ENCODE results near the gene RNF144B.
"Not testable (repeated sequence)": the region's sequence is repeated elsewhere in the genome, so short reads cannot be mapped to it uniquely, and the experiment has no call there.

The RNF144B gene

GRCh38 chr6:18352001-18352400 lies 35.1 kb upstream of the RNF144B start:
- no peak overlapping the region for H3K4me3 Mint-ChIP-seq
- no peak for DNase-seq
- H3K9me3 Mint-ChIP-seq = peaks cover 2% of the 10 kb centered on the region
- no peak overlapping the region for H3K27ac Mint-ChIP-seq
- TF ChIP-seq CTCF (IDR thresholded peaks at IDR 0.05) = no peak
- H3K4me1 Mint-ChIP-seq = no peaks in the 10 kb centered on the region
- peaks cover 11% of the 10 kb centered on the region for H3K27me3 Mint-ChIP-seq (ENCODE audit: low read depth, poor library complexity)
- H3K36me3 Mint-ChIP-seq (ENCODE audit: low read depth) = no peaks in the 10 kb centered on the region

GRCh38 chr6:18352842-18353241 lies 34.3 kb upstream of the RNF144B start:
- Mint-ChIP-seq H3K4me1 (no peaks in the 10 kb centered on the region), H3K36me3 (ENCODE audit: low read depth) (no peaks in the 10 kb centered on the region), H3K4me3 (no peak overlapping the region), H3K9me3 (peaks cover 5% of the 10 kb centered on the region), H3K27ac (no peak overlapping the region), H3K27me3 (ENCODE audit: low read depth, poor library complexity) (peaks cover 11% of the 10 kb centered on the region)
- no peak for TF ChIP-seq CTCF (IDR thresholded peaks at IDR 0.05)
- DNase-seq = no peak

GRCh38 chr6:18353251-18353650 lies 33.9 kb upstream of the RNF144B start:
- no peaks in the 10 kb centered on the region for H3K4me1 Mint-ChIP-seq
- no peak for DNase-seq
- H3K27ac Mint-ChIP-seq = no peak overlapping the region
- H3K36me3 Mint-ChIP-seq (ENCODE audit: low read depth) = no peaks in the 10 kb centered on the region
- H3K4me3 Mint-ChIP-seq = no peak overlapping the region
- peaks cover 9% of the 10 kb centered on the region for H3K27me3 Mint-ChIP-seq (ENCODE audit: low read depth, poor library complexity)
- no peak for TF ChIP-seq CTCF (IDR thresholded peaks at IDR 0.05)
- peaks cover 9% of the 10 kb centered on the region for H3K9me3 Mint-ChIP-seq

- H3K36me3 Mint-ChIP-seq (ENCODE audit: low read depth); H3K4me3 Mint-ChIP-seq; H3K4me1 Mint-ChIP-seq; H3K27ac Mint-ChIP-seq; DNase-seq; H3K27me3 Mint-ChIP-seq (ENCODE audit: low read depth, poor library complexity): not testable (repeated sequence)
- H3K9me3 Mint-ChIP-seq = peaks cover 12% of the 10 kb centered on the region
These were observed 29.6 kb upstream of the RNF144B start for GRCh38 chr6:18357546-18357945.

- Mint-ChIP-seq H3K27ac (no peak overlapping the region), H3K27me3 (ENCODE audit: low read depth, poor library complexity) (no peaks in the 10 kb centered on the region), H3K9me3 (peaks cover 12% of the 10 kb centered on the region), H3K4me1 (no peaks in the 10 kb centered on the region), H3K36me3 (ENCODE audit: low read depth) (no peaks in the 10 kb centered on the region), H3K4me3 (no peak overlapping the region)
- no peak for DNase-seq
- no peak for TF ChIP-seq CTCF (IDR thresholded peaks at IDR 0.05)
These were observed 27.8 kb upstream of the RNF144B start for GRCh38 chr6:18359237-18359885.

GRCh38 chr6:18360188-18360587 lies 27.0 kb upstream of the RNF144B start:
- no peak for TF ChIP-seq CTCF (IDR thresholded peaks at IDR 0.05)
- DNase-seq = no peak
- Mint-ChIP-seq H3K9me3 (peaks cover 17% of the 10 kb centered on the region), H3K27ac (no peak overlapping the region), H3K27me3 (ENCODE audit: low read depth, poor library complexity) (peaks cover 5% of the 10 kb centered on the region), H3K36me3 (ENCODE audit: low read depth) (no peaks in the 10 kb centered on the region), H3K4me3 (no peak overlapping the region), H3K4me1 (no peaks in the 10 kb centered on the region)
